Stimulated activated naive CD8-positive, alpha-beta T cell treated with anti-CD3 and anti-CD28 coated beads, Interleukin-15, amount 100 ng/mL, for 72 hours (primary cell): ENCODE data around the gene CELSR1.

Experiments
- ATAC-seq: fragments of 150-1000 bp; cut with Tn5 transposase; 2 replicates; pipeline ENCODE4 v1.10.0; 2021; ENCODE audit warnings: mild to moderate bottlenecking, moderate library complexity
- DNase-seq, 2 donors: peaks; one replicate each; pipeline ENCODE4 v3.0.0; 2021 to 2022
- H3K27ac Mint-ChIP-seq, 2 donors: one replicate each; pipeline ENCODE4 v1.8.0; 2022; ENCODE audit warnings: mild to moderate bottlenecking in 2 of 2, mixed read lengths in 2 of 2, moderate library complexity in 2 of 2
- H3K27me3 Mint-ChIP-seq: one replicate; pipeline ENCODE4 v1.8.0; 2022; ENCODE audit warnings: mixed read lengths
- H3K4me1 Mint-ChIP-seq: one replicate; pipeline ENCODE4 v1.8.0; 2022; ENCODE audit warnings: mild to moderate bottlenecking, mixed read lengths
- H3K4me3 Mint-ChIP-seq, 2 donors: one replicate each; pipeline ENCODE4 v1.8.0; 2022; ENCODE audit warnings: mild to moderate bottlenecking in 2 of 2, mixed read lengths in 2 of 2, moderate library complexity in 1 of 2
- H3K9me3 Mint-ChIP-seq, 2 donors: one replicate each; pipeline ENCODE4 v1.8.0; 2022; ENCODE audit warnings: mixed read lengths in 2 of 2

The CELSR1 gene

GRCh38 chr22:46449116-46449691 is 88.2 kb downstream of the CELSR1 start:
- no peaks in the 10 kb centered on the region for H3K4me1 Mint-ChIP-seq
- H3K27me3 Mint-ChIP-seq, result no peaks in the 10 kb centered on the region
- H3K9me3 Mint-ChIP-seq, result no peaks in the 10 kb centered on the region
- no peak for DNase-seq
- H3K27ac Mint-ChIP-seq, result no peak overlapping the region
- no peak for ATAC-seq
- no peak overlapping the region for H3K4me3 Mint-ChIP-seq

- Mint-ChIP-seq H3K27me3 (no peaks in the 10 kb centered on the region), H3K4me3 (no peak overlapping the region), H3K9me3 (no peaks in the 10 kb centered on the region), H3K4me1 (no peaks in the 10 kb centered on the region), H3K27ac (no peak overlapping the region)
- no peak for DNase-seq
- no peak for ATAC-seq
Observed at GRCh38 chr22:46448333-46448732, 89.1 kb downstream of the CELSR1 start.

- no peak for ATAC-seq
- no peaks in the 10 kb centered on the region for H3K9me3 Mint-ChIP-seq
- H3K4me1 Mint-ChIP-seq, result no peaks in the 10 kb centered on the region
- DNase-seq, result no peak
- H3K4me3 Mint-ChIP-seq, result no peak overlapping the region
- H3K27ac Mint-ChIP-seq, result no peak overlapping the region
- H3K27me3 Mint-ChIP-seq, result no peaks in the 10 kb centered on the region
Observed at GRCh38 chr22:46447906-46448305, 89.5 kb downstream of the CELSR1 start.

- H3K4me3 Mint-ChIP-seq, result no peak overlapping the region
- DNase-seq, result no peak
- H3K27me3 Mint-ChIP-seq, result no peaks in the 10 kb centered on the region
- no peaks in the 10 kb centered on the region for H3K9me3 Mint-ChIP-seq
- no peak for ATAC-seq
- H3K4me1 Mint-ChIP-seq, result no peaks in the 10 kb centered on the region
- H3K27ac Mint-ChIP-seq, result no peak overlapping the region
Observed at GRCh38 chr22:46446799-46447198, 90.6 kb downstream of the CELSR1 start.

- Mint-ChIP-seq H3K27ac (no peak overlapping the region), H3K4me1 (no peaks in the 10 kb centered on the region), H3K27me3 (no peaks in the 10 kb centered on the region), H3K9me3 (no peaks in the 10 kb centered on the region), H3K4me3 (no peak overlapping the region)
- DNase-seq (no peak), ATAC-seq (no peak)
Observed at GRCh38 chr22:46445771-46446420, 91.5 kb downstream of the CELSR1 start.

- no peaks in the 10 kb centered on the region for H3K27me3 Mint-ChIP-seq
- no peaks in the 10 kb centered on the region for H3K4me1 Mint-ChIP-seq
- ATAC-seq (no peak), DNase-seq (no peak)
- H3K27ac Mint-ChIP-seq, result no peak overlapping the region
- no peaks in the 10 kb centered on the region for H3K9me3 Mint-ChIP-seq
- H3K4me3 Mint-ChIP-seq, result no peak overlapping the region
Observed at GRCh38 chr22:46444390-46444854, 93.0 kb downstream of the CELSR1 start.

- Mint-ChIP-seq H3K4me1 (no peaks in the 10 kb centered on the region), H3K9me3 (no peaks in the 10 kb centered on the region), H3K4me3 (no peak overlapping the region), H3K27me3 (no peaks in the 10 kb centered on the region), H3K27ac (no peak overlapping the region)
- DNase-seq (no peak), ATAC-seq (no peak)
Observed at GRCh38 chr22:46443850-46444389, 93.5 kb downstream of the CELSR1 start.

GRCh38 chr22:46442217-46442853 is 95.1 kb downstream of the CELSR1 start:
- peak overlapping the region in 1 of 2 donors; percentile 13 for H3K27ac Mint-ChIP-seq
- DNase-seq, result no peak
- no peaks in the 10 kb centered on the region for H3K9me3 Mint-ChIP-seq
- no peaks in the 10 kb centered on the region for H3K27me3 Mint-ChIP-seq
- H3K4me3 Mint-ChIP-seq, result no peak overlapping the region
- no peaks in the 10 kb centered on the region for H3K4me1 Mint-ChIP-seq
- no peak for ATAC-seq

GRCh38 chr22:46439576-46440465 is 97.6 kb downstream of the CELSR1 start:
- peak overlapping the region in 1 of 2 donors; percentile 27 for H3K27ac Mint-ChIP-seq
- H3K27me3 Mint-ChIP-seq, result no peaks in the 10 kb centered on the region
- DNase-seq (no peak), ATAC-seq (no peak)
- no peak overlapping the region for H3K4me3 Mint-ChIP-seq
- H3K4me1 Mint-ChIP-seq, result no peaks in the 10 kb centered on the region
- H3K9me3 Mint-ChIP-seq, result no peaks in the 10 kb centered on the region

- Mint-ChIP-seq H3K27ac (no peak overlapping the region), H3K4me3 (no peak overlapping the region), H3K9me3 (no peaks in the 10 kb centered on the region), H3K27me3 (no peaks in the 10 kb centered on the region), H3K4me1 (no peaks in the 10 kb centered on the region)
- DNase-seq (no peak), ATAC-seq (no peak)
Observed at GRCh38 chr22:46439111-46439510, 98.3 kb downstream of the CELSR1 start.

GRCh38 chr22:46437671-46438440 is 99.6 kb downstream of the CELSR1 start:
- Mint-ChIP-seq H3K9me3 (no peaks in the 10 kb centered on the region), H3K4me3 (no peak overlapping the region), H3K27ac (no peak overlapping the region), H3K27me3 (no peaks in the 10 kb centered on the region), H3K4me1 (peaks cover 5% of the 10 kb centered on the region)
- DNase-seq, result no peak
- ATAC-seq, result no peak

GRCh38 chr22:46436595-46437175 is 100.7 kb downstream of the CELSR1 start:
- ATAC-seq, result no peak
- Mint-ChIP-seq H3K27ac (no peak overlapping the region), H3K4me1 (peaks cover 17% of the 10 kb centered on the region), H3K4me3 (no peak overlapping the region), H3K27me3 (no peaks in the 10 kb centered on the region), H3K9me3 (no peaks in the 10 kb centered on the region)
- no peak for DNase-seq

- H3K27ac Mint-ChIP-seq, result peak overlapping the region; percentile 40 to 93
- DNase-seq (no peak), ATAC-seq (no peak)
- no peaks in the 10 kb centered on the region for H3K9me3 Mint-ChIP-seq
- H3K4me1 Mint-ChIP-seq, result peaks cover 18% of the 10 kb centered on the region
- peak overlapping the region; percentile 29 to 87 for H3K4me3 Mint-ChIP-seq
- no peaks in the 10 kb centered on the region for H3K27me3 Mint-ChIP-seq
Observed at GRCh38 chr22:46433318-46433717, 104.1 kb downstream of the CELSR1 start.

GRCh38 chr22:46432164-46433068 is 105.0 kb downstream of the CELSR1 start:
- DNase-seq (peak; percentile 41 to 42), ATAC-seq (peak; percentile 79)
- Mint-ChIP-seq H3K4me1 (peaks cover 18% of the 10 kb centered on the region), H3K9me3 (no peaks in the 10 kb centered on the region), H3K27me3 (no peaks in the 10 kb centered on the region), H3K27ac (peak overlapping the region; percentile 98), H3K4me3 (peak overlapping the region; percentile 76 to 87)
